Lower leg skin (tissue), 3 donors: Measurements from ENCODE around the gene CDKAL1.

Experiments
- CTCF ChIP-seq, 3 donors: fragments of 450-650 bp; IDR thresholded peaks; one replicate each; pipeline ENCODE4 v1.5.1; 2016; ENCODE audit warnings: antibody characterized with exemption in 3 of 3, mild to moderate bottlenecking in 3 of 3, moderate library complexity in 2 of 3
- POLR2A ChIP-seq, 2 donors: fragments of 450-650 bp; IDR thresholded peaks; one replicate each; pipeline ENCODE4 v1.6.1; 2016 to 2017; ENCODE audit warnings: antibody characterized with exemption in 2 of 2, mild to moderate bottlenecking in 1 of 2, moderate library complexity in 1 of 2

- TF ChIP-seq CTCF (IDR thresholded peaks at IDR 0.05) (no peak), POLR2A (IDR thresholded peaks at IDR 0.05) (no peak)
Observed at GRCh38 chr6:20746805-20747558, 212.7 kb downstream of the CDKAL1 start.
